ENCODE results near the gene HPS1.

The HPS1 gene

GRCh38 chr10:98463976-98464754, 17.4 kb upstream of the HPS1 start:
- Histone ChIP-seq H3K4me3 (ENCODE audit: control insufficient read depth in 1 of 7, extremely low read depth in 1 of 7, insufficient read depth in 4 of 7, low read depth in 2 of 7, low read length in 6 of 7) (no peak overlapping the region), H3K36me3 (ENCODE audit: control insufficient read depth in 4 of 4, insufficient read depth in 4 of 4, low read length in 3 of 4) (no peaks in the 10 kb centered on the region), H3K4me1 (ENCODE audit: control extremely low read depth in 1 of 4, control insufficient read depth in 4 of 4, insufficient read depth in 4 of 4, low read length in 3 of 4) (peaks cover 0 to 13% (median 13%) of the 10 kb centered on the region in 4 experiments), H3K27ac (ENCODE audit: insufficient read depth in 1 of 2, low read depth in 1 of 2, low read length in 2 of 2, poor library complexity in 1 of 2, severe bottlenecking in 2 of 2) (no peak overlapping the region), H3K27me3 (replicated peaks in 2 of 5; ENCODE audit: control insufficient read depth in 4 of 5, insufficient read depth in 5 of 5, low read length in 4 of 5) (peaks cover 0 to 3% (median 0%) of the 10 kb centered on the region in 5 experiments), H3K9me3 (ENCODE audit: control extremely low read depth in 1 of 5, control insufficient read depth in 4 of 5, insufficient read depth in 2 of 5, low read depth in 1 of 5, low read length in 4 of 5) (no peaks in the 10 kb centered on the region)
- ChIA-PET CTCF (interaction anchor here (0.8 to 1.6 kb wide), 2 partner anchors 12 to 202 kb away, joined by 4 read pairs; no protein-coding TSS in a partner anchor), POLR2A (no interaction called here)
- DNase-seq, result peak; percentile 34 to 83 (median 69)
- 3% methylated on average over 4 of the region's 8 CpGs for WGBS (ENCODE audit: insufficient coverage)

GRCh38 chr10:98463016-98463415, 16.3 kb upstream of the HPS1 start:
- ChIA-PET CTCF (interaction anchor here (0.6 kb wide), 1 partner anchor 224 kb away, joined by 3 read pairs; no protein-coding TSS in a partner anchor), POLR2A (no interaction called here)
- Histone ChIP-seq H3K9me3 (ENCODE audit: control extremely low read depth in 1 of 5, control insufficient read depth in 4 of 5, insufficient read depth in 2 of 5, low read depth in 1 of 5, low read length in 4 of 5) (no peaks in the 10 kb centered on the region), H3K27me3 (replicated peaks in 2 of 5; ENCODE audit: control insufficient read depth in 4 of 5, insufficient read depth in 5 of 5, low read length in 4 of 5) (peaks cover 0 to 1% (median under 1%) of the 10 kb centered on the region in 5 experiments), H3K4me1 (ENCODE audit: control extremely low read depth in 1 of 4, control insufficient read depth in 4 of 4, insufficient read depth in 4 of 4, low read length in 3 of 4) (peaks cover 0 to 11% (median 10%) of the 10 kb centered on the region in 4 experiments), H3K36me3 (ENCODE audit: control insufficient read depth in 4 of 4, insufficient read depth in 4 of 4, low read length in 3 of 4) (no peaks in the 10 kb centered on the region), H3K27ac (ENCODE audit: insufficient read depth in 1 of 2, low read depth in 1 of 2, low read length in 2 of 2, poor library complexity in 1 of 2, severe bottlenecking in 2 of 2) (no peak overlapping the region), H3K4me3 (ENCODE audit: control insufficient read depth in 1 of 7, extremely low read depth in 1 of 7, insufficient read depth in 4 of 7, low read depth in 2 of 7, low read length in 6 of 7) (no peak overlapping the region)
- WGBS (ENCODE audit: insufficient coverage), result 71% methylated on average over 1 of the region's 6 CpGs
- DNase-seq, result peak; percentile 20 to 69 (median 49)

GRCh38 chr10:98461500-98461842, 14.7 kb upstream of the HPS1 start:
- Histone ChIP-seq H3K27ac (ENCODE audit: insufficient read depth in 1 of 2, low read depth in 1 of 2, low read length in 2 of 2, poor library complexity in 1 of 2, severe bottlenecking in 2 of 2) (peak overlapping the region in 1 of 2 experiments; percentile 8), H3K4me1 (ENCODE audit: control extremely low read depth in 1 of 4, control insufficient read depth in 4 of 4, insufficient read depth in 4 of 4, low read length in 3 of 4) (peaks cover 0 to 5% (median 1%) of the 10 kb centered on the region in 4 experiments), H3K36me3 (ENCODE audit: control insufficient read depth in 4 of 4, insufficient read depth in 4 of 4, low read length in 3 of 4) (no peaks in the 10 kb centered on the region), H3K4me3 (ENCODE audit: control insufficient read depth in 1 of 7, extremely low read depth in 1 of 7, insufficient read depth in 4 of 7, low read depth in 2 of 7, low read length in 6 of 7) (no peak overlapping the region), H3K27me3 (replicated peaks in 2 of 5; ENCODE audit: control insufficient read depth in 4 of 5, insufficient read depth in 5 of 5, low read length in 4 of 5) (peaks cover 0 to 9% (median 4%) of the 10 kb centered on the region in 5 experiments), H3K9me3 (ENCODE audit: control extremely low read depth in 1 of 5, control insufficient read depth in 4 of 5, insufficient read depth in 2 of 5, low read depth in 1 of 5, low read length in 4 of 5) (no peaks in the 10 kb centered on the region)
- DNase-seq, result no peak
- ChIA-PET CTCF (no interaction called here), POLR2A (no interaction called here)
- no CpG with 5 or more reads among the region's 3 CpGs for WGBS (ENCODE audit: insufficient coverage)

GRCh38 chr10:98460837-98461499, 14.2 kb upstream of the HPS1 start:
- Histone ChIP-seq H3K27me3 (replicated peaks in 2 of 5; ENCODE audit: control insufficient read depth in 4 of 5, insufficient read depth in 5 of 5, low read length in 4 of 5) (peaks cover 0 to 9% (median 4%) of the 10 kb centered on the region in 5 experiments), H3K4me1 (ENCODE audit: control extremely low read depth in 1 of 4, control insufficient read depth in 4 of 4, insufficient read depth in 4 of 4, low read length in 3 of 4) (peaks cover 0 to 5% (median 1%) of the 10 kb centered on the region in 4 experiments), H3K36me3 (ENCODE audit: control insufficient read depth in 4 of 4, insufficient read depth in 4 of 4, low read length in 3 of 4) (no peaks in the 10 kb centered on the region), H3K9me3 (ENCODE audit: control extremely low read depth in 1 of 5, control insufficient read depth in 4 of 5, insufficient read depth in 2 of 5, low read depth in 1 of 5, low read length in 4 of 5) (no peaks in the 10 kb centered on the region), H3K4me3 (ENCODE audit: control insufficient read depth in 1 of 7, extremely low read depth in 1 of 7, insufficient read depth in 4 of 7, low read depth in 2 of 7, low read length in 6 of 7) (no peak overlapping the region), H3K27ac (ENCODE audit: insufficient read depth in 1 of 2, low read depth in 1 of 2, low read length in 2 of 2, poor library complexity in 1 of 2, severe bottlenecking in 2 of 2) (peak overlapping the region in 1 of 2 experiments; percentile 12)
- DNase-seq, result peak; percentile 13 to 60 (median 42)
- CTCF ChIA-PET, result no interaction called here
- POLR2A ChIA-PET, result no interaction called here
- WGBS (ENCODE audit: insufficient coverage), result 100% methylated on average over 2 of the region's 3 CpGs

GRCh38 chr10:98458809-98459784, 12.4 kb upstream of the HPS1 start:
- peaks cover 0 to 2% (median 0%) of the 10 kb centered on the region in 4 experiments for H3K4me1 ChIP-seq (ENCODE audit: control extremely low read depth in 1 of 4, control insufficient read depth in 4 of 4, insufficient read depth in 4 of 4, low read length in 3 of 4)
- no peak for DNase-seq
- WGBS (ENCODE audit: insufficient coverage), result 99% methylated on average over 10 of the region's 15 CpGs
- no peaks in the 10 kb centered on the region for H3K36me3 ChIP-seq (ENCODE audit: control insufficient read depth in 4 of 4, insufficient read depth in 4 of 4, low read length in 3 of 4)
- no peak overlapping the region for H3K4me3 ChIP-seq (ENCODE audit: control insufficient read depth in 1 of 7, extremely low read depth in 1 of 7, insufficient read depth in 4 of 7, low read depth in 2 of 7, low read length in 6 of 7)
- no peaks in the 10 kb centered on the region for H3K9me3 ChIP-seq (ENCODE audit: control extremely low read depth in 1 of 5, control insufficient read depth in 4 of 5, insufficient read depth in 2 of 5, low read depth in 1 of 5, low read length in 4 of 5)
- POLR2A ChIA-PET, result no interaction called here
- H3K27me3 ChIP-seq (replicated peaks in 2 of 5; ENCODE audit: control insufficient read depth in 4 of 5, insufficient read depth in 5 of 5, low read length in 4 of 5), result peaks cover 0 to 9% (median 4%) of the 10 kb centered on the region in 5 experiments
- CTCF ChIA-PET, result no interaction called here
- H3K27ac ChIP-seq (ENCODE audit: insufficient read depth in 1 of 2, low read depth in 1 of 2, low read length in 2 of 2, poor library complexity in 1 of 2, severe bottlenecking in 2 of 2), result no peak overlapping the region

GRCh38 chr10:98457721-98458120, 11.0 kb upstream of the HPS1 start:
- DNase-seq, result no peak
- 57% methylated on average over 8 of the region's 8 CpGs for WGBS (ENCODE audit: insufficient coverage)
- no peaks in the 10 kb centered on the region for H3K4me1 ChIP-seq (ENCODE audit: control extremely low read depth in 1 of 4, control insufficient read depth in 4 of 4, insufficient read depth in 4 of 4, low read length in 3 of 4)
- no peak overlapping the region for H3K4me3 ChIP-seq (ENCODE audit: control insufficient read depth in 1 of 7, extremely low read depth in 1 of 7, insufficient read depth in 4 of 7, low read depth in 2 of 7, low read length in 6 of 7)
- no peaks in the 10 kb centered on the region for H3K9me3 ChIP-seq (ENCODE audit: control extremely low read depth in 1 of 5, control insufficient read depth in 4 of 5, insufficient read depth in 2 of 5, low read depth in 1 of 5, low read length in 4 of 5)
- no peak overlapping the region for H3K27ac ChIP-seq (ENCODE audit: insufficient read depth in 1 of 2, low read depth in 1 of 2, low read length in 2 of 2, poor library complexity in 1 of 2, severe bottlenecking in 2 of 2)
- ChIA-PET CTCF (no interaction called here), POLR2A (interaction anchor here (0.6 kb wide), 1 partner anchor 1043 kb away, joined by 3 read pairs; no protein-coding TSS in a partner anchor)
- H3K27me3 ChIP-seq (replicated peaks in 2 of 5; ENCODE audit: control insufficient read depth in 4 of 5, insufficient read depth in 5 of 5, low read length in 4 of 5), result peaks cover 0 to 9% (median 4%) of the 10 kb centered on the region in 5 experiments
- no peaks in the 10 kb centered on the region for H3K36me3 ChIP-seq (ENCODE audit: control insufficient read depth in 4 of 4, insufficient read depth in 4 of 4, low read length in 3 of 4)

Data from common myeloid progenitor, CD34-positive (primary cell).